Fibroblast of lung (primary cell): Measurements from ENCODE around the gene PALLD. TPM values are rescaled to one million over a fixed set of nuclear protein-coding genes. Genes with fewer than 3 reads are reported as not detected.

Experiments used
- DNase-seq, 2 donors: peaks; one replicate each; pipeline versions ENCODE4 v3.0.0 to v3.0.0-alpha.2; 2010; ENCODE audit warnings: low read depth in 2 of 2
- H2AFZ ChIP-seq: 2 replicates; pipeline ENCODE4 v1.5.1; 2012; ENCODE audit warnings: low read length, control low read depth, inconsistent platforms
- H3K27ac ChIP-seq: 2 replicates; pipeline ENCODE4 v1.5.1; 2011; ENCODE audit warnings: low read length, control low read depth; ENCODE audit not compliant: insufficient read depth
- H3K27me3 ChIP-seq: 2 replicates; pipeline ENCODE4 v1.5.1; 2011; ENCODE audit warnings: mild to moderate bottlenecking, low read length; ENCODE audit not compliant: control insufficient read depth, insufficient read depth
- H3K36me3 ChIP-seq: 2 replicates; pipeline ENCODE4 v1.5.1; 2011; ENCODE audit warnings: low read length; ENCODE audit not compliant: control insufficient read depth, insufficient read depth
- H3K4me1 ChIP-seq: 2 replicates; pipeline ENCODE4 v1.5.1; 2011; ENCODE audit warnings: low read length; ENCODE audit not compliant: control insufficient read depth, insufficient read depth; ENCODE audit errors: extremely low read depth
- H3K4me2 ChIP-seq: 2 replicates; pipeline ENCODE4 v1.5.1; 2011; ENCODE audit warnings: low read length, control low read depth; ENCODE audit not compliant: insufficient read depth; ENCODE audit errors: extremely low read depth
- H3K4me3 ChIP-seq, 4 experiments: fragments of 200-600 bp in 1 of 4; sonication (generic) in 1 of 4; replicated peaks in 1 of 4; 2 replicates each; pipeline ENCODE4 v1.5.1; 2011 to 2016; ENCODE audit warnings: low read length in 4 of 4, low read depth in 3 of 4, mild to moderate bottlenecking in 3 of 4, control low read depth in 2 of 4, inconsistent platforms in 1 of 4, mixed read lengths in 1 of 4; ENCODE audit not compliant: insufficient read depth in 1 of 4; ENCODE audit errors: control extremely low read depth in 1 of 4
- H3K79me2 ChIP-seq: 2 replicates; pipeline ENCODE4 v1.5.1; 2012; ENCODE audit warnings: mild to moderate bottlenecking, low read length, inconsistent platforms; ENCODE audit not compliant: control insufficient read depth, insufficient read depth
- H3K9ac ChIP-seq: 2 replicates; pipeline ENCODE4 v1.5.1; 2011; ENCODE audit warnings: mild to moderate bottlenecking, low read length, control low read depth; ENCODE audit not compliant: insufficient read depth
- H3K9me3 ChIP-seq: 2 replicates; pipeline ENCODE4 v1.5.1; 2012; ENCODE audit warnings: low read depth, low read length; ENCODE audit not compliant: control insufficient read depth, insufficient read depth
- H4K20me1 ChIP-seq: 2 replicates; pipeline ENCODE4 v1.5.1; 2011; ENCODE audit warnings: low read length; ENCODE audit not compliant: control insufficient read depth, insufficient read depth; ENCODE audit errors: extremely low read depth
- CTCF ChIP-seq, 2 donors: IDR thresholded peaks in 1 of 2; conservative IDR thresholded peaks in 1 of 2; 1 replicate in 1 of 2; 2 replicates in 1 of 2; pipeline ENCODE4 v1.5.1; 2011 to 2012; ENCODE audit warnings: low read length in 2 of 2, control low read depth in 1 of 2, inconsistent platforms in 1 of 2, low read depth in 1 of 2, mild to moderate bottlenecking in 1 of 2
- EZH2 ChIP-seq: IDR thresholded peaks from 2 replicates; pipeline ENCODE4 v1.5.1; 2012; ENCODE audit warnings: low read length, control low read depth, mild to moderate bottlenecking; ENCODE audit errors: missing control alignments
- polyA plus RNA-seq, 2 donors: library from polyadenylated mRNA; depleted of rRNA in 1 of 2; stranded (reverse) in 1 of 2; unstranded in 1 of 2; fragments of >200 nt; gene quantifications; 2 replicates each; pipeline ENCODE4 v1.2.1, GENCODE V29; 2011 to 2012; ENCODE audit warnings: missing spikeins in 1 of 2
- total RNA-seq: library from RNA; depleted of rRNA; stranded (reverse); fragments of >200 nt; gene quantifications from 2 replicates; pipeline ENCODE4 v1.2.1, GENCODE V29; 2014

Gene PALLD
- total and polyA plus RNA-seq, 2 donors (not counting 1 experiment from before 2014, with no cell fraction given): 200 to 205 TPM

- peaks cover 25% of the 10 kb centered on the region for H3K79me2 ChIP-seq
- H3K9ac ChIP-seq: no peak overlapping the region
- DNase-seq: no peak
- H4K20me1 ChIP-seq: no peaks in the 10 kb centered on the region
- peak overlapping the region; percentile 40 for H3K4me2 ChIP-seq
- H3K27me3 ChIP-seq: no peaks in the 10 kb centered on the region
- H3K36me3 ChIP-seq: peaks cover 7% of the 10 kb centered on the region
- TF ChIP-seq EZH2: no peak
- TF ChIP-seq CTCF (conservative IDR thresholded peaks at IDR 0.05 in 1 of 2, IDR thresholded peaks at IDR 0.05 in 1 of 2; ENCODE audit: low read depth in 1 of 2, low read length in 2 of 2): no peak
- peaks cover 28% of the 10 kb centered on the region for H3K4me1 ChIP-seq
- H3K9me3 ChIP-seq: no peaks in the 10 kb centered on the region
- peak overlapping the region; percentile 31 for H3K27ac ChIP-seq
- H2AFZ ChIP-seq: no peak overlapping the region
- peak overlapping the region in 2 of 4 experiments; percentile 14 to 47 for H3K4me3 ChIP-seq
Measured at GRCh38 chr4:168879188-168879587, 382.3 kb downstream of the PALLD start.

GRCh38 chr4:168880072-168880675 lies 383.3 kb downstream of the PALLD start:
- no peaks in the 10 kb centered on the region for H4K20me1 ChIP-seq
- H3K27me3 ChIP-seq: no peaks in the 10 kb centered on the region
- no peak overlapping the region for H3K9ac ChIP-seq
- peak overlapping the region in 1 of 4 experiments; percentile 4 for H3K4me3 ChIP-seq
- TF ChIP-seq EZH2: no peak
- no peak for TF ChIP-seq CTCF (conservative IDR thresholded peaks at IDR 0.05 in 1 of 2, IDR thresholded peaks at IDR 0.05 in 1 of 2; ENCODE audit: low read depth in 1 of 2, low read length in 2 of 2)
- no peak overlapping the region for H3K27ac ChIP-seq
- peaks cover 27% of the 10 kb centered on the region for H3K79me2 ChIP-seq
- H3K4me2 ChIP-seq: peak overlapping the region; percentile 48
- no peaks in the 10 kb centered on the region for H3K9me3 ChIP-seq
- DNase-seq: peak; percentile 36 to 79
- no peak overlapping the region for H2AFZ ChIP-seq
- peaks cover 7% of the 10 kb centered on the region for H3K36me3 ChIP-seq
- peaks cover 37% of the 10 kb centered on the region for H3K4me1 ChIP-seq

GRCh38 chr4:168880811-168881595 lies 384.2 kb downstream of the PALLD start:
- Histone ChIP-seq H3K4me2 (no peak overlapping the region), H3K27ac (no peak overlapping the region), H3K9ac (no peak overlapping the region), H3K27me3 (no peaks in the 10 kb centered on the region), H2AFZ (no peak overlapping the region), H3K79me2 (peaks cover 27% of the 10 kb centered on the region), H3K4me3 (no peak overlapping the region), H4K20me1 (no peaks in the 10 kb centered on the region), H3K9me3 (no peaks in the 10 kb centered on the region), H3K36me3 (peaks cover 7% of the 10 kb centered on the region), H3K4me1 (peaks cover 38% of the 10 kb centered on the region)
- TF ChIP-seq CTCF (conservative IDR thresholded peaks at IDR 0.05 in 1 of 2, IDR thresholded peaks at IDR 0.05 in 1 of 2; ENCODE audit: low read depth in 1 of 2, low read length in 2 of 2) (no peak), EZH2 (no peak)
- DNase-seq: no peak
